Measurements from ENCODE around the gene DDX17. TPM values are rescaled to one million over a fixed set of nuclear protein-coding genes. Genes with fewer than 3 reads are reported as not detected.

DDX17 gene
- total RNA-seq (2022; extraction: Qiagen RNA extraction) = 81.7 to 92.8 TPM (median 89.6 TPM) in 5 replicates

GRCh38 chr22:38506118-38506962 lies at the start of gene DDX17:
Gene DDX17 (minus strand): TSS chr22:38506311.

GRCh38 chr22:38467904-38468442 lies 38.1 kb downstream of the DDX17 start, which contains the start of gene KDELR3:
Gene KDELR3 (plus strand): TSS chr22:38468096. CDS start chr22:38468234, 138 bp downstream.

GRCh38 chr22:38455076-38455529 lies 51.0 kb downstream of the DDX17 start, which contains the start of gene KCNJ4:
Gene KCNJ4 (minus strand): TSS chr22:38455199. CDS start chr22:38428132, 27,067 bp downstream.

Other genes with a start within 250 kb of the DDX17 start
- 39.0 to 53.3 TPM (median 52.6 TPM) in 5 replicates for gene TMEM184B, start 233.3 kb downstream of the DDX17 start, total RNA-seq (2022; extraction: Qiagen RNA extraction)
- 87.7 to 107 TPM (median 103 TPM) in 5 replicates for gene CSNK1E, start 188.9 kb downstream of the DDX17 start, total RNA-seq (2022; extraction: Qiagen RNA extraction)
- 0.18 to 0.56 TPM (median 0.35 TPM) in 5 replicates for gene KCNJ4, start 51.1 kb downstream of the DDX17 start, total RNA-seq (2022; extraction: Qiagen RNA extraction)
- gene KDELR3, start 38.2 kb downstream of the DDX17 start, total RNA-seq (2022; extraction: Qiagen RNA extraction) = 17.2 to 20.9 TPM (median 19.8 TPM) in 5 replicates
- 1.9 to 6.7 TPM (median 2.9 TPM) in 5 replicates for gene DMC1, start 63.9 kb upstream of the DDX17 start, total RNA-seq (2022; extraction: Qiagen RNA extraction)
- 0.74 to 1.3 TPM (median 0.75 TPM) in 5 replicates for gene FAM227A, start 150.1 kb upstream of the DDX17 start, total RNA-seq (2022; extraction: Qiagen RNA extraction)
- 13.9 to 15.6 TPM (median 14.4 TPM) in 5 replicates for gene CBY1, start 150.3 kb upstream of the DDX17 start, total RNA-seq (2022; extraction: Qiagen RNA extraction)
- gene TOMM22, start 175.6 kb upstream of the DDX17 start, total RNA-seq (2022; extraction: Qiagen RNA extraction) = 67.4 to 82.8 TPM (median 70.6 TPM) in 5 replicates
- gene JOSD1, start 194.6 kb upstream of the DDX17 start, total RNA-seq (2022; extraction: Qiagen RNA extraction) = 25.6 to 33.1 TPM (median 31.2 TPM) in 5 replicates
- gene GTPBP1, start 199.6 kb upstream of the DDX17 start, total RNA-seq (2022; extraction: Qiagen RNA extraction) = 7.2 to 9.7 TPM (median 7.9 TPM) in 5 replicates
- gene SUN2, start 249.7 kb upstream of the DDX17 start, total RNA-seq (2022; extraction: Qiagen RNA extraction) = 22.9 to 39.1 TPM (median 37.9 TPM) in 5 replicates

Measured in A549 treated with Mapracorat at 1 μM for 4 hours (cell line).